Left renal cortex interstitium (tissue), 4 donors: Measurements from ENCODE around the gene PXMP4. TPM values are rescaled to one million over a fixed set of nuclear protein-coding genes. Genes with fewer than 3 reads are reported as not detected.
A peak's percentile ranks its signal among the peaks of the same experiment; 100 is the strongest.

Experiments used
- DNase-seq, 4 donors: peaks; one replicate each; pipeline ENCODE4 v3.0.0-alpha.2; 2013; ENCODE audit warnings: low read depth in 4 of 4, low spot score in 2 of 4, missing footprints in 1 of 4
- polyA plus RNA-seq, 4 donors: library from polyadenylated mRNA; unstranded; fragments of 120-200 nt; gene quantifications; one replicate each; pipeline ENCODE4 v1.2.1, GENCODE V29; 2013; ENCODE audit not compliant: insufficient read length in 4 of 4

The PXMP4 gene
- polyA plus RNA-seq, 4 donors: 8.3 to 9.8 (median 9.2) TPM

- DNase-seq: no peak
Measured at GRCh38 chr20:33671573-33672288, 48.4 kb downstream of the PXMP4 start.

DNA sequence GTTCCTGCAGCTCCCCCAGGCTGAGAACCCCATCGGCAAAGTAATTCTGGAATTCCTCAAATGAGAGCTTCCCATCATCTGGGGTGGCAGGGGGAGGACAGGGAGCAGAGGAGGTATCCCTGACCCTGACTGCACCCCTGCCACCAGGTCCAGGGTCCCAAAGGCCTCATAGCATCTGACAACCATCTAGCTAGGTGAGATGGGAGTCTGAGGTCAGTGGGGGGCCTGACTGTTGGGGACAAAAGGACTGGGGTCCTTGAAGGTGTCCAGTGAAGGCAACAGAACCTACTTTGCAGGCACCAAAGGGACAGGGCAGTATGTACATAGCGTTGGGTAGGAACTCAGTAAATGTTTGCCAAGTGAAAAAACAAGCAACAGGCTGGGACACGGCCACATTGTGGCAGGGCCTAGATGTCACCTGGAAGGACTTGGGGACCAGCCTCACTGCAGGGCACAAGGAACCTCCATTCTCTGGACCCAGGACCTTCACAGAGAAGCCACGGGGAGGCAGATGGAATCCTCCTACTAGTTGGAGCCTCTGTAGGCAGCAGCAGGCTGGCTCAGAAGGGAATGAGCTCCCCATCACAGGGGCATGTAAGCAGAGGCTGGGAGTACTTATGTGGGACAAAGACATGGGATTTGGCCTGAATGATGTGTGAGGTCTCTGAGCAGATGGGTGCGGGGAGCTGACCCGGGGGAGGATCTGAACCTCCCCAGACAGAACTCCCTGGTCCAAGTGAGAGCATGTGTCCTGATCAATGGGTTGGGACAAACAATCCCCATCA lies 49.2 kb downstream of the PXMP4 start:
- no peak for DNase-seq

GRCh38 chr20:33669873-33670640 lies 50.1 kb downstream of the PXMP4 start:
- DNase-seq: no peak

GRCh38 chr20:33669224-33669623 lies 50.9 kb downstream of the PXMP4 start:
- no peak for DNase-seq

DNA sequence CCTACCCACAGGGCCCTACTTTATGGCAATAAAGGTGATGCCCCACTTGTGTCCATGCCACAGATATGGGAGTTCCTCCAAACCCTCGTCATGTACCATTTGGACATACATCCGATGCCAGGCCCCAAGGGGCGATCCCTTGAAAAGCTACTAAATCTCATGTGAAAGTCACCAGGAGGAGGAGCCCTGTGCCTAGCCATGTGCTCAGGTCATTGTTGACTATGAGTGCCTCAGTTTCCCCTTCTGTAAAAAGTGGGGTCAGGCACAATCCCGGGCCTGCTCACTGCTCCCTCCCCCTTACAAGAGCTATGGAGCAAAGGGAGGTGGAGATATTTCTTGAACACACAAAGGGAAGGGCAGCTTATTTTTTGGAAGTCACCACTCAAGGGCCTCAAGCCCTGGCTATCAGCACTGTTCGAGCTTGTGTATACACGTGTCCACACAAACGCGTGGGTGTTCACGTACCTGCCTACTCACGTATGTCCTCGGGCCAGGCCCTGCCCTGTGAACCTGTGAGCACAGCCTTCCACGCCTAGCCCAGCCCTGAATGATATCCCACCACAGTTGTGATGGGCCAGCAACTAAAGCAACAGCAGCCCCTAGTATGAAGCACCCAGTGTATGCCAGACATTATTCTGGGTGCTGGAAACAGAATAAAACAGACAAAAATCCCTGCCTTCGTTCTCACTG lies 51.5 kb downstream of the PXMP4 start:
- DNase-seq: no peak

- DNase-seq: no peak
Measured at GRCh38 chr20:33667676-33668465, 52.2 kb downstream of the PXMP4 start.

GRCh38 chr20:33667245-33667675 lies 52.9 kb downstream of the PXMP4 start:
- DNase-seq: no peak

GRCh38 chr20:33666293-33667244 lies 53.5 kb downstream of the PXMP4 start, which contains the start of gene ACTL10:
ACTL10 (plus strand) TSS chr20:33666943; CDS start chr20:33667498, 555 bp downstream.
- DNase-seq: peak in 3 of 4 donors; percentile 90 to 95 (median 93)

DNA sequence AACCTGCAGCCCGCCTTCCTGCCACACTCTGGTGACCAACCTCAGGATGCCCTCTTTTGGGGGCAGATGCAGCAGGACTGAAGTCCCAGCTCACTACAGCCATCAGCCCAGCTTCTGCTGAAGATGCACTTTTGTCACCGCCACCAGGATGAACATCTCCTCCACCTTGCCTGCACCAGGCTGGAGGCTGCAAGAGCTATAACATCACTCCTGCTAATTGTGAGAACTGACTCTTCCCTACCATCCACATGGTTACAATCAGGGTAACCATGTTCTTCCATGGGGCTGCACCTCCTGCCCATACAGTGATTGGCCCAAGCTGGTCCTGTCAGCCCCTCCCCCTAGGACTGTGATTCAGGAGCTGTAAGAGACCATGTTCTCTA lies 55.4 kb downstream of the PXMP4 start:
- DNase-seq: no peak

GRCh38 chr20:33664085-33664761 lies 55.9 kb downstream of the PXMP4 start:
- DNase-seq: no peak

GRCh38 chr20:33663161-33664084 lies 56.7 kb downstream of the PXMP4 start:
- no peak for DNase-seq

GRCh38 chr20:33662172-33662571 lies 57.9 kb downstream of the PXMP4 start, which contains the start of gene C20orf144:
C20orf144 (plus strand) TSS chr20:33662327; CDS start chr20:33662346, 19 bp downstream.
- DNase-seq: no peak

DNA sequence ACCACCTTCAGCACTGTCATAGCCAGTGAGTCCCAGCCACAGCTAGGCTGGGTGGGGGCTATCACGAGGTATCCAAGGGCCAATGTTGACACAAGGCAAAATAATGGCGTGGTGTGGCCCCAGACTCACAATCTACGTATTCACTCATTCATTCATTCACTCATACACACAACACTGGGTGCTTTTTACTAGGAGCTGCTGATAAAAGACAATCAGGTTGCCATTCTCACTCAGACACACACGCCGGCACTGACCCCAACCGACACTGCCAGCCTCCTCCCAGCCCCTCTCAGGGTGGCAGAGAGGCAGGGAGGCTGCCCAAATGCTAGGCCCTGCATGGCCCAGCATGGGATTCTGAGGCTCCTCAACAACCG lies 59.4 kb downstream of the PXMP4 start:
- DNase-seq: no peak

- no peak for DNase-seq
Measured at GRCh38 chr20:33660035-33660684, 60.0 kb downstream of the PXMP4 start.

DNA sequence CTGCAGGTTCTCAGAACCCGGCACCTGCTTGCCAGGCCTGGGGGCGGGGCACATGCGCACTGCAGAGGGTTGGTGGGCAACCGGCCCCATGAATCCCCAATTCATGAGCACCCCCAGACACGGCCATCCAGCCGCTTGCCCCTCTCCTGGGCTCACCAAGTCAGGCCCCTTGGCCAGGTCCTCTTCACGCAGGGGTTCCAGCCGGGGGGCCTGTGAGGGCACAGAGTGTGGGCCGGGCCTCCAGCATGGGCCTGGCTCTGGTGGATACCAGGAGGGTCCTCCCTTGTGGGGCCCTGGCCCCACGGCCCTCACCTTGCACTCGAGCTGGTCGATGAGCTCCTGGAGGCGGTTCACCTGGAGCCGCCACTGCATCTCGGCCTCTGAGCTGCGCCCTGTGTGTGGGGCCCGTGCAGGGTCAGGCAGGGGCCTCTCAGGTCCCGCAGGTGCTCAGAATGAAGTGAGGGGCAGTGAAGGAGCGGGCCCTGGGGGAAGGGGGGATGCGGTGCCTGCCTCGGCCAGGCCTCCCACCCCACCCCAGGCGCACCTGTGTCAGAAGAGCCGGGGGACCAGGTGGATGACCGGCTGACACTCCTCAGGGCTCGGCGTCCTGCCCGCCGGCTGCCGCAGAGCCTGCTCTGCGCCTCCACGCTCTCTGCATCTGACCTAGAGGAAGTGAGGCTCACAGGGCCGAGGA lies 60.6 kb downstream of the PXMP4 start:
- DNase-seq: no peak

GRCh38 chr20:33658929-33659328 lies 61.2 kb downstream of the PXMP4 start:
- DNase-seq: no peak
